ENCODE measurements around the gene PLP2. TPM values are rescaled to one million over a fixed set of nuclear protein-coding genes. Genes with fewer than 3 reads are reported as not detected.
"Not testable (repeated sequence)": the region's sequence is repeated elsewhere in the genome, so short reads cannot be mapped to it uniquely, and the experiment has no call there.

The PLP2 gene
- total RNA-seq, 6 donors from 2014 or later, result 32.7 to 135 (median 58.4) TPM

- ATAC-seq (ENCODE audit: low FRiP score in 2 of 2) (no peak), DNase-seq (no peak)
- TF ChIP-seq POLR2AphosphoS5 (IDR thresholded peaks at IDR 0.05) (no peak), POLR2A (IDR thresholded peaks at IDR 0.05) (no peak), CTCF (IDR thresholded peaks at IDR 0.05) (no peak), EP300 (IDR thresholded peaks at IDR 0.05) (no peak)
- Histone ChIP-seq H3K4me3 (no peak overlapping the region), H3K9me3 (peaks cover 0 to 2% (median 0%) of the 10 kb centered on the region in 4 donors), H3K36me3 (no peaks in the 10 kb centered on the region), H3K27ac (no peak overlapping the region), H3K4me1 (peaks cover 0 to 3% (median 0%) of the 10 kb centered on the region in 4 donors), H3K27me3 (no peaks in the 10 kb centered on the region)
- 91 to 93% methylated on average over 9 to 13 of the region's 13 CpGs for WGBS, 2 donors
Measured at GRCh38 chrX:49147936-49148335, 23.8 kb upstream of the PLP2 start.

GRCh38 chrX:49148390-49149100 is 23.2 kb upstream of the PLP2 start:
- H3K27ac ChIP-seq, result not testable (repeated sequence)

GRCh38 chrX:49149291-49149690 is 22.4 kb upstream of the PLP2 start:
- H3K4me3 ChIP-seq; H3K27me3 ChIP-seq; ATAC-seq (ENCODE audit: low FRiP score in 2 of 2); H3K9me3 ChIP-seq; H3K27ac ChIP-seq; H3K36me3 ChIP-seq; DNase-seq; H3K4me1 ChIP-seq: not testable (repeated sequence)
- 93 to 96% methylated on average over 9 to 14 of the region's 14 CpGs for WGBS, 2 donors

More at GRCh38 chrX:49148390-49149100, 23.2 kb upstream of the PLP2 start:
- H3K9me3 ChIP-seq; H3K4me1 ChIP-seq; DNase-seq; ATAC-seq (ENCODE audit: low FRiP score in 2 of 2); H3K27me3 ChIP-seq; H3K36me3 ChIP-seq; H3K4me3 ChIP-seq: not testable (repeated sequence)
- WGBS, 2 donors, result 30 to 80% methylated on average over 2 to 21 of the region's 21 CpGs

GRCh38 chrX:49153467-49153866 is 18.2 kb upstream of the PLP2 start:
- H3K9me3 ChIP-seq, result no peaks in the 10 kb centered on the region
- ATAC-seq (ENCODE audit: low FRiP score in 2 of 2) (no peak), DNase-seq (no peak)
- no peak overlapping the region for H3K4me3 ChIP-seq
- H3K36me3 ChIP-seq, result no peaks in the 10 kb centered on the region
- no peak overlapping the region for H3K27ac ChIP-seq
- H3K4me1 ChIP-seq, result peaks cover 0 to 5% (median 0%) of the 10 kb centered on the region in 4 donors
- H3K27me3 ChIP-seq, result no peaks in the 10 kb centered on the region
- WGBS, 2 donors, result 71 to 100% methylated on average over 1 of the region's 1 CpG
- TF ChIP-seq EP300 (IDR thresholded peaks at IDR 0.05) (no peak), CTCF (IDR thresholded peaks at IDR 0.05) (no peak), POLR2A (IDR thresholded peaks at IDR 0.05) (no peak), POLR2AphosphoS5 (IDR thresholded peaks at IDR 0.05) (no peak)

- Histone ChIP-seq H3K27me3 (no peaks in the 10 kb centered on the region), H3K4me1 (peaks cover 0 to 4% (median 0%) of the 10 kb centered on the region in 4 donors), H3K4me3 (peak overlapping the region in 3 of 4 donors; percentile 34 to 57 (median 56)), H3K9me3 (no peaks in the 10 kb centered on the region), H3K36me3 (no peaks in the 10 kb centered on the region), H3K27ac (peak overlapping the region; percentile 89 to 98 (median 94))
- ATAC-seq (ENCODE audit: low FRiP score in 2 of 2), result peak; percentile 62 to 65
- TF ChIP-seq POLR2A (IDR thresholded peaks at IDR 0.05) (no peak), CTCF (IDR thresholded peaks at IDR 0.05) (no peak), EP300 (IDR thresholded peaks at IDR 0.05) (no peak), POLR2AphosphoS5 (IDR thresholded peaks at IDR 0.05) (no peak)
- 3 to 41% methylated on average over 14 to 18 of the region's 18 CpGs for WGBS, 2 donors
- peak in 1 of 2 donors; percentile 74 for DNase-seq
Measured at GRCh38 chrX:49155243-49155899, 16.3 kb upstream of the PLP2 start.

Data from upper lobe of left lung (tissue), 6 donors.